B cell (primary cell): ENCODE results near the gene XIRP2.

Source experiments
- EZH2 ChIP-seq: IDR thresholded peaks from 2 replicates; pipeline ENCODE4 v1.6.1; 2012; ENCODE audit warnings: borderline replicate concordance, low read depth, mild to moderate bottlenecking, moderate library complexity, low read length; ENCODE audit not compliant: insufficient read depth, poor library complexity, severe bottlenecking
- TF ChIP-seq, protein P1 (sequence below): fragments of 200-600 bp; IDR thresholded peaks from one replicate; pipeline ENCODE4 v1.8.0; 2022; ENCODE audit warnings: antibody characterized with exemption, mild to moderate bottlenecking

DNA sequence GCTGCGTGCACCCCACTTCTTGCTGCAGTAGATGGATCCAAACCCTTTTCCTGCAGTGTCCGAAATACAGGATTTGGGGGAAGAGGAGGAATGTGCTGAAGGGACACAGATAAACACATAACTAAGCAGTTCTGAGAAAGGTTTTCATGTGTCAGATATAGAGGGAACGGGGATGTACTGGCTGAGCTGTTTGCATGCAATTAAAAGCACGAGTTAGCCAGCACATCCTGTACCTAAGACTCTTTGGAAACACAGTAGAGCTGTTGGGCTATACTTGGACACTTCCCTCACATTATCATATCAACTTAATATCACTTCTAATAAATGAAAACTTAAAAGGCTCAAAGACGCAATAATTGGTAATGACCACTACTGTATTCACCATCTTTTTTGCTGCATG lies 377.4 kb downstream of the XIRP2 start:
- TF ChIP-seq, protein P1, sequence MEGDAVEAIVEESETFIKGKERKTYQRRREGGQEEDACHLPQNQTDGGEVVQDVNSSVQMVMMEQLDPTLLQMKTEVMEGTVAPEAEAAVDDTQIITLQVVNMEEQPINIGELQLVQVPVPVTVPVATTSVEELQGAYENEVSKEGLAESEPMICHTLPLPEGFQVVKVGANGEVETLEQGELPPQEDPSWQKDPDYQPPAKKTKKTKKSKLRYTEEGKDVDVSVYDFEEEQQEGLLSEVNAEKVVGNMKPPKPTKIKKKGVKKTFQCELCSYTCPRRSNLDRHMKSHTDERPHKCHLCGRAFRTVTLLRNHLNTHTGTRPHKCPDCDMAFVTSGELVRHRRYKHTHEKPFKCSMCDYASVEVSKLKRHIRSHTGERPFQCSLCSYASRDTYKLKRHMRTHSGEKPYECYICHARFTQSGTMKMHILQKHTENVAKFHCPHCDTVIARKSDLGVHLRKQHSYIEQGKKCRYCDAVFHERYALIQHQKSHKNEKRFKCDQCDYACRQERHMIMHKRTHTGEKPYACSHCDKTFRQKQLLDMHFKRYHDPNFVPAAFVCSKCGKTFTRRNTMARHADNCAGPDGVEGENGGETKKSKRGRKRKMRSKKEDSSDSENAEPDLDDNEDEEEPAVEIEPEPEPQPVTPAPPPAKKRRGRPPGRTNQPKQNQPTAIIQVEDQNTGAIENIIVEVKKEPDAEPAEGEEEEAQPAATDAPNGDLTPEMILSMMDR, result no peak
- no peak for TF ChIP-seq EZH2
